ENCODE results near the gene TMEM45B.
"Not testable (repeated sequence)": the region's sequence is repeated elsewhere in the genome, so short reads cannot be mapped to it uniquely, and the experiment has no call there.

Gene TMEM45B

DNA sequence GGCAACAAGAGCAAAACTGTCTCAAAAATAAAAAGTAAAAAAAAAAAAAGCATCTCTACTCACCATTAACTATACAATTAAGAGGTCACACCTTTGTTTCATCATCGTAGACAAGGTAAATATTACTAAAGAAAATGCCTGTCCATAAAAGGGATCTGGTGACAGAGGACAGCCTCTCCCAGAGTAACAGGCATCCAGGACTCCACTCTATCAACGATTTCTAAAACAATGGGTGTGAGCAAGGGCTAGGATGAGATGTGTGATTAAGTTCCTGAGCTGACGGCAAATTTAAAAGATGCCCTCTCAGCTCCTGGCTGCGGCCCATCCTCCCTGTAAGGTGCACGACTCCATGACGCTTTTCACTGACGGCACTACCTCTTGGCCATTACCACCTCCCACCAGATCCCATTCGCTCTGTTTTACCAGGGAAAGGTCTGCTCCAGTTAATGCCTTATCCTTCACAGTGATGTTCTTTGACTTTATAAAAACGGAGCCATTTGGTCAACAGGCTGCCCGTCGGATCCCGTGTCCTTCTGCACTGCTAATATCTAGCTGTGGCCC is 2.3 kb upstream of the TMEM45B start:
- no peak for DNase-seq

GRCh38 chr11:129814244-129815014 is 1.2 kb upstream of the TMEM45B start:
- DNase-seq: peak; percentile 82 to 84

- DNase-seq: no peak
Measured at GRCh38 chr11:129817534-129818051, 1.9 kb downstream of the TMEM45B start.

DNA sequence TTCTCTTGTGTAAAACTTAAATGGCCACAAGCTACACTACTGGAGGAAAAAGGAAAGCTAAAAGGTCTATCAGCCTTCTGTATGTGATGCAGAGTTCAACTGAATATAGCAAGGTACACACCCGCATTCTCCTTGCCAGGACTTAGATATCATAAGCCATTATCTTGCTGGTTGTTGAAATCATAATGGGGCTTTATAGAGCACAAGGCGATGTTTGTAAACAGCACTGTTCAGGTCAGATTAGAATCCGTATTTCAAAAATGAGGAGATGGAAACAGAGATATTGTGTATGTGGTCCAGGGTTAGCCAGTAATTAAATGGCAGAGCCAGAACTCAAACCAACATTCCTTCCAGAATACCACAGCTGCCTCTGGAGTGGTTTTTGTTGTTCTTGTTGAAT is 2.6 kb downstream of the TMEM45B start:
- not testable (repeated sequence) for DNase-seq

- no peak for DNase-seq
Measured at GRCh38 chr11:129819237-129819636, 3.6 kb downstream of the TMEM45B start.

DNA sequence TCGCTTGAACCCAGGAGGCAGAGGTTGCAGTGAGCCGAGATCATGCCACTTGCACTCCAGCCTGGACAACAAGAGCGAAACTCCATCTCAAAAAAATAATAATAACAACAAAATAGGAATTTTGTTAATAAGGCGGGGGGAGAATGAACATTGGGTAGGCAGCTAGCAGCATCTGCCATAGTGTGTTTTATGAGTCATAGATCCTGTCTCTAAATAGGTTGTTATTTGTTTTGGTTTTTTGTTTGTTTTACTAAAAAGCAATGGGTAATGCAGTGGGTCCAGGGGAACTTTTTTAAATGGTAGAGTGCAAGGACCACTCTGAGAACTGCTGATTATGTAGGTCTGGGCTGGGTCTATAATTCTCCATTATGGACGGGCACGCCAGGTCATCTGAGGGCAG is 4.6 kb downstream of the TMEM45B start:
- DNase-seq: not testable (repeated sequence)

DNA sequence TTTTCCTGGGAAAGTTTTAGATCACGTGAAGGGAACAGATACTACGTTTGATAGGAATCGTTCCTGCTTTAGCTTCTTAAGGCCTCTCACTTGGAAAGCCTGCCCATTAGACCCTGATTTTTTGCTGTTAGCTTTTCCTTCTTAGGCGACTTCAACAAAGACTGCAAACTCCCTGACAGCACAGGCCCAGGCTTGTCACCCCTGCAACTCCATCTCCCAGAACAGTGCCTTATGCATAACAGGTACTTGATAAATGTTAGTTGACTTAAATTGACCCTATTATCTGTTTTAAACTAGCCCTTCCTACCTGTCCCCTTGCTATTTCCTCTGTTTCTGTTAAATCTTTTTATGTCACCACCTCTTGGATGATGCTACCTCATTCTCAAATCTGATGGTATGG is 7.6 kb downstream of the TMEM45B start:
- not testable (repeated sequence) for DNase-seq

GRCh38 chr11:129823799-129824198 is 8.2 kb downstream of the TMEM45B start:
- DNase-seq: not testable (repeated sequence)

DNA sequence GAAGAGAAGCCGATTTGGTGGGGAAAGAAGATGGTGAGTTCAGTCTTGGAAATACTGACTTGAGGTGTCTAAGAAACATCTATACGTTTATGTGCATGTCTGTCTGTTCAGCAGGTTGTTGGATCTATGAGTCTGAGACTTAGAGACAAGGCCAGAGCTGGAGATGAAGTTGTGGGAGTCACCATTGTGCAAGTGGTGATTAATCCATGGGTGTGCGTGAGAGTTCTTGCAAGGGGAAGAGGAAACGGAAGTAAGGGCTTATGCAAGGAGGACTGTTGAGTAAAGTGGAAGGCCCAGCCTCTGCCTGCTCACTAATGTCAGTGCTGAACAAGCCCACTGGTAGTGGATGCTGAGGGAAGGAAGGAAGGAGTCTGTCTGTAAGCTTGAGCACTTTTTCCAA is 9.7 kb downstream of the TMEM45B start:
- DNase-seq: no peak

DNA sequence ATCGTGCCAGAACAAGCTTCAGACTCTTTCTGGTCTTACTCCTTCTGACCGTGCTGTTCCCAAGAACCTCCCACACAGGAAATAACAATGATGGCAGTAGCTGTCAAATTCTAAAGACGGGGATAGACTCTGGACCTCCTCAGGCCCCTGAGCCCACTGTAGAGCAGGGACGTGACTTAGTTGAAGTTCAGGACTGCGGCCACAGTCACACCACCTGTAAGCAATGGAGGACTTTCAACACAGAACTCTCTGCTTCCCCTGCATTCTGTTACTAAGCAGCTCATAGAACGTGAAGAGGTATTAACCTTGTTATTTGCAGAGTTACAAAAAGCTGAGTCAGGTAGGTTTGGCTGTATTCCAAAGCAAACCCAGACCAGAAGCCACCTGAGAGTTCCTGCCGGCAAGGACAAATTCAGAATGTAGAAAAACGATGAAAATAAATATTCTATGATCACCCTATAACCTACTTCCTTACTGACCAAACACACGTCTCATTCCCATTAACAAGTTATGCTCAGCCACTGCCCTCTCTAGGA is 12.7 kb downstream of the TMEM45B start:
- DNase-seq: no peak

DNA sequence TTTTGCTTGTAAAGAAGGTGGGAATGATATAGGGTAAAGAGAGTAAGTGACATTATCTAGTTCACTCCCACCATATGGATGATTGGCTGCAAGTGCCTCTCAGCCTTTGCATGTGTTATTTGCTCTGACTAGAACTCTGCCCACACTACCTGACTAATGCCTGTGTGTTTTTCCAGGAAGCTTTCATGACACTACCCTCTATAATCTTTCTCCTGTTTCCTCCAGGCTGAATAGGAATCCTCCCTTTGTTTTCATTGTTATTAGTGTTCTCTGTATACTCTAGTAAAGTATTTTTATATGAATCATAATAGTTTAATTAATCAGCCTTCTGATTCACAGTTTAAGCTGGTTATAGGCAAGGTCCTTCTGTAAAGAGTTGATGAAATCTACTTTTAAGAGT is 13.8 kb downstream of the TMEM45B start:
- DNase-seq: not testable (repeated sequence)

DNA sequence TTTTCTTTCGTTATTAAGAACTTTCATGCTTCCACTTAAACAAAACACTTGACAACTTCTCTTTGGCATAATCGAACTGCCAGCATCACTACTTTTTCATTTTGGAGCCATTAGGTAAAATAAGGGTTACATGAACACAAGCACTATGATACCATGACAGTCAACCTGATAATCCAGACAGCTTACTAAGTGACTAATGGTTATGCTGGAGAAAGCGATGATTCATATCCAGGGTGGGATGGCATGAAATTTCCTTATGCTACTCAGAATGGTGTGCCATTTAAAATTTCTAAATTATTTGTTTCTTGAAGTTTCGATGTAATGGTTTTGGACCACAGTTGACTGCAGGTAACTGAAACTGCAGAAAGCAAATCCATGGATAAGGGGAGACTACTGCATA is 15.6 kb downstream of the TMEM45B start:
- not testable (repeated sequence) for DNase-seq

GRCh38 chr11:129833260-129833659 is 17.6 kb downstream of the TMEM45B start:
- DNase-seq: not testable (repeated sequence)

GRCh38 chr11:129836423-129836891 is 20.8 kb downstream of the TMEM45B start:
- not testable (repeated sequence) for DNase-seq

DNA sequence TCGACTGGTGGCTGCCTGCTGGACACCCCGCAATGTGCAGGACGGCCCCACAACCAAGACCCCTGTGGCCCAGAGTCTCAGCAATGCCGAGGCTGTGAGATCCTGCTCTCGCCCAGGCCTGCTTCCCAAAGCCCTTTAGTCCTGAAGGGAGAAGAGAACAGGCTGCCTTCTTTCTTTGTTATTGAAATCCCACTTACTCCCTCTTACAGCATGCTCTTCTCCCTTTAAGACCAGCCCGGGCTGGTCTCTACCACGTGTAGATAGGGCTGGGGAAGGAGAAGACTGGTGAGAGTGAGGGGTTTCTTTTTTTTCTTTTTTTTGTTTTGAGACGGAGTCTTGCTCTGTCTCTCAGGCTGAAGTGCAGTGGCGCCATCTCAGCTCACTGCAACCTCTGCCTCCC is 21.3 kb downstream of the TMEM45B start:
- DNase-seq: no peak

DNA sequence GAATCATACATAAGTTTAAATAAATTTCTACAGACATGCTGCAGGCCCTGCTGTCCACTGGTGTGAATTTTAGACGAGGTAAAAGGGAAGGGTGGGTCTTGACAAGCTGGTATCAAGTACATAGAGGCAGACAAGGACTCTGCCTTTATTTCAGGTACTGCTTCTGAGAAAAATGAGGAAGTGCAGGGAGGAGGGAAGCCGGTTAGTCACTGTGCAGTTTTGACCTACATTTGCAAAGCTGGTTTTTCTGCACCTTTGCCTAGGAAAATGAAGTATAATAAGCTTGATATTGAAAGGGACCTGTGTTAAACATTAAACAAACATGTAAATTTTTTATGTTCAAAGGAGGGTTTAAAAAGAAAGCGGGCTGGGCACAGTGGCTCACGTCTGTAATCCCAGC is 24.6 kb downstream of the TMEM45B start:
- DNase-seq: no peak

- DNase-seq: no peak
Measured at GRCh38 chr11:129842138-129842537, 26.5 kb downstream of the TMEM45B start.

DNA sequence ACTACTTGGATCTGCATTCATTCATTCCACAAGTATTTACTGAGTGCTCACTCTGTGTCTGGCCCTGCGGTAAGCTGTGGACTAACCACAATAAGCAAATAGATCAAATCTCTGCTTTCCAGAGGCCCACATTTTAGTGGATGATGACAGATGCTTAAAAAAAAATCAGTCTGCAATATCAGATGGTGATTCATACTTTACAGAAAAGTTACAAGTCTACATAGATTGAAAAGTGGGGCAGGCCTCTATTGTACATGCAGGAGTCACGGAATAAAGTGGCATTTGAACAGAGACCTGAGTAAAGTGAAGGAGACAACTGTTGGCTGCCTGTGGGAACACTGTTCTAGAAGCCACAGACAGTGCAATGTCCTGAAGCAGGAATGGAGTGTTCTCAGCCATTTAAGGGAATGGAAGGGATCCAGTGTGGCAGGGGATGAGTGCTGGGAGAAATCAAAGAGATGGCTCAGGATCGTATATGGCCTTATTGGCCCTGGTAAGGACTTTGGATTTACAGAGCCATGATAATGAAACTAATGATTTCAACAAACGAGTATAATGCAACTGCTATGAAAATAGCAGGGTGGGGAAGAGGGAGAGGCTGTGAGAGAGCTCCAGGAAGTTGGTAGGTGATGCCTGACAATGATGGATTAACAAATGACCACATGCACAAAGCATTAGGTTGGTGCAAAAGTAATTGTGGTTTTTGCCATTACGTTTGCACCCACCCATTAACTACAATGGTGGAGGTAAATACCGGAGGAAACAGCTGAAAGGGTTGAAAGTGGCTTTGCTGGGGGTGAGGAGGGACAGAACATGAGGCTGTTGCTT is 31.1 kb downstream of the TMEM45B start:
- DNase-seq: no peak

- not testable (repeated sequence) for DNase-seq
Measured at GRCh38 chr11:129847361-129847760, 31.7 kb downstream of the TMEM45B start.

GRCh38 chr11:129849447-129850130 is 33.9 kb downstream of the TMEM45B start:
- DNase-seq: no peak

DNA sequence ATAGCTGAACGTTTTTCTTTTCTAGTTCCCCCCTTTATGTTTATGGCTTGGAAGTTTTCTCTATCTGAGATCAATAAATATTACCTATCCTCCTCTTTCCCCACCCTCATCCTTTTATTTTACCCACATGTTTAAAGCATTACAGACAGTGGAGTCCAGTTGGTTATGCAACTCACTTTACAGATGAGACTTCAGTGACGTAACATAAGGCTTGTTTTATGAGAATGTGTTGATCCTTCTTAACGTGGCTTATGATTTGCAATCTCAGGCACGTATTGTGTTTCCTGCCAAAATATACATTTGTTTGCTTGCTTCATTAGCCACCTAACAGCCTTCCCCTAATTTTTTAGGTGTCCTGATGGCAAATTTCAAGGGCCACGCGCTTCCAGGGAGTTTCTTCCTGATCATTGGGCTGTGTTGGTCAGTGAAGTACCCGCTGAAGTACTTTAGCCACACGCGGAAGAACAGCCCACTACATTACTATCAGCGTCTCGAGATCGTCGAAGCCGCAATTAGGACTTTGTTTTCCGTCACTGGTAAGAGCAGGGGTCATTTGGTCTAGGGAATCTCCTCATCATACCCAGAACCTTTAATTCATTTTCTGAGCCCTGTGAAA is 36.6 kb downstream of the TMEM45B start:
- DNase-seq: no peak

All from stimulated activated CD4-positive, alpha-beta T cell treated with anti-CD3 and anti-CD28 coated beads, Interleukin-2, amount 100 ng/mL, for 24 hours (primary cell).